Stimulated activated CD4-positive, alpha-beta T cell treated with anti-CD3 and anti-CD28 coated beads, TNF-alpha, amount 100 ng/mL, for 24 hours (primary cell): ENCODE data around the gene RGS9.

ENCODE experiments used
- DNase-seq, 3 experiments: peaks; one replicate each; pipeline ENCODE4 v3.0.0-alpha.2; 2020; ENCODE audit warnings: low read depth in 3 of 3

RGS9 gene

DNA sequence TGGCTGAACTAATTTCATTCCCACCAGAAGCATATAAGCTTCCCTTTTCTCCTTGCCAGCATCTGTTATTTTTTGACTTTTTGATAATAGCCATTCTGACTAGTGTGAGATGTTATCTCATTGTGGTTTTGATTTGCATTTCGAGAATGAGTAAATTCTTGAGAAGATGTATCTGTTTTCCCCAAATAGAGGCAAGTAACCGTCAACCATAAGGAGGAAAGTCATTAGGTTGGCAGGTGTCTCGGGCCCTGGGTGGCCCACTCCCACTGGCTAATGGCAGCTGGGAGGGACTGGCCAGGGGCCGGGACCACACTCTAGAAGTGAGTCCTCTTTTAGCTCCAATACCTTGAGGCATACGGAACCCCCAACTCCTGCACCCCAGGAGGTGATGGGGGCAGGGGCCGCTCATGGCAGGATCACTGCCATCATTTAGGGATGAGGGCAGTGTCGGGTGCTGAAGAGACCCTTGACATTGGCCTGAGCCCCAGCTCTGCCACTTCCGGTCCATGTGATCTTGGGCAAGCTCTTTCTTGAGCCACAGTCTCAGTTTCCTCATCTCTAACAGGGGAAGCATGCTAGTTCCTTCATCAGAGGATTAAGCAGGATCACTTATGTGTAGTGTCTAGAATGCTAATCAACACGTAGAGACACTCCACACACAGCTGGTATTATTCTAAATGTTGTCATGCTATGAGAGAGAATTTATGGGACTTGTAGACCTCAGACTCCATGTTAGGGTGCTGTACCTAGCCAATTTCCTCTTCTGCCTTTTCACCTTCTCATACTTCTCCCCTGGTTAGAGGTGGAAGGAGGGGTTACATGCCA lies 44.3 kb downstream of the RGS9 start:
- DNase-seq: peak in 1 of 3 experiments; percentile 52

DNA sequence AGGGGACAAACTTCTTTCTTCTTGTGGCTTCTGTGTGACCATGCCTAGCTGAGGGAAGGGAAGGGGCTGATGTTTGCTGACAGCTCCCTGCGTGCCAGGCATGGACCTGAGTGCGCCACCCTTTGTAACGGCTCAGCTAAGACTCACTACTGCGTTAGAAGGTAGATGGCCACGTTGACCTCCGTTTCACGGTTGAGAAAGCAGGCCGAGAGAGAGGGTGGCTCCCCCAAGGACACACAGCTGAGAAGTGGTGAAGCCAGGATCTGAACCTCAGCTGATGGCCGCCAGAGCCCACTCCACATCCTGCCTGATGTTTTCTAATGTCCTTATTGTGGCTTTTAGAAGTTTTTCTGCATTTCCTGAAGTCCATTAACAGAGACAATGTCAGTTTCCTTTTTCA lies 45.1 kb downstream of the RGS9 start:
- no peak for DNase-seq

DNA sequence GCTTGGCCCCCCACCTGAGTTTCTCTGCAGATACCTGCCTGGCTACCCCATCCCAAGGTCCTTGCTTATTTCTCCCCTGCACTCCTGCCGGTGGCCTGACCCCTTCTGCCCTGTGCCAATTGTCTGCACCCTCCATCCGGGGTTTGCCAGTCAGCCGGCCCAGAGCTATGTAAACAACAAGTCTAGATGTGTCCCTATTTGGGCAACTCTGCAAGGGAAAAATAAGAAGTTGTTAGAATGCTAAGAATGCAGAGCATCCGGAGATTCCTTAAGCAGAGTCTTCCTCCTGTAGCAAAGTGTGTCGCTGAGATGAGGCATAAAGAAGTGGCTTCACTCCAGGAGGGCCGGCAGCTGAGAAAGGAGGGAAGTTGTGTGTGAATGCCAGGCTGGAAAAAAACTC lies 46.6 kb downstream of the RGS9 start:
- DNase-seq: no peak

DNA sequence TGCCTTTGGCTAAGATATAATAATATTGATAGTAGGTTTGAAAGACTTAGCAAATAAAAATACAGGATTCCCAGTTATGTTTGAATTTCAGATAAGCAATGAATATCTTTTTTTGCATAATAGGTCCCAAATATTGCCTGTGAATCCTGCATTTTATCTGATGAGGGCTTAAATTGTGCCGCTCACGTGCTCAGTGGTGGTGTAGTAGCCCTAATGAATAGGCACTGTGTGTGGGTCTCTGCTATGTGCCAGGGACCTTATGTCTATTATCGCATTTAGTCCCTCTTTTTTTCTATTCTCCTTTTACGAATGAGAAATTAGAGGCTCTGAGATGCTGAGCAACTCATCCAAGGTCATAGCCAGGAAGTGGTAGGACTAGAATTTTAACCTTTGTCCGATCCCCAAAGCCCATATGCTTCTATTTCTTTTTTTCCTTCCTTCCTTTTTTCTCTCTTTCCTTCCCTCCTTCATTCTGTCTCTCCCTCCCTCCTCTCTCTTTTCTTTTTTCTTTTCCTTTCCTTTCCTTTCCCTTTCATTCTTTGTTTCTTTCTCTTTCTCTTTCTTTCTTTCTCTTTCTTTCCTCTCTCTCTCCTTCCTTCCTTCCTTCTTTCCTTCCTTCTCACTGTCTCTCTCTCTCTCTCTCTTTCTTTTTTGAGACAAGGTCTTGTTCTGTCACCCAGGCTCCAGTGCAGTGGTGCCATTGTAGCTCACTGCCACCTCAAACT lies 47.2 kb downstream of the RGS9 start:
- no peak for DNase-seq

DNA sequence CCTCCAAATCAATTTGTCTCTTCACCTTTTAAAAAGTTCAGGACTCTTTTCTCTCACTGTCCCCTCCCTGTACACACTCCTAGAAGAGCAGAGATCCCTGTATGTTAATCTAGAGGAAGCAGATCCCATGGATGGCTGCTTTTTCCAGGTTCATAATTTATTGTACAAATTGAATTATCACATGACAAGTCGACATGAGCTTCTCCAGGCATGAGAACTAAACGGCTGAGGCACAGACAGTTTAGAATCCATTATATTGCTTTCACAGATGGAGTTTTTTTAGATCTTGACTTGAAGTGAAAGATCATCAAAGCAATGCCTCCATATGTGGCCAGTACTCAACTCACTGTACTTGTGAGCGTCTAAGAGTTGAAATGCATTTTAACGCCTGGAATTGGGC lies 47.9 kb downstream of the RGS9 start:
- DNase-seq: no peak

DNA sequence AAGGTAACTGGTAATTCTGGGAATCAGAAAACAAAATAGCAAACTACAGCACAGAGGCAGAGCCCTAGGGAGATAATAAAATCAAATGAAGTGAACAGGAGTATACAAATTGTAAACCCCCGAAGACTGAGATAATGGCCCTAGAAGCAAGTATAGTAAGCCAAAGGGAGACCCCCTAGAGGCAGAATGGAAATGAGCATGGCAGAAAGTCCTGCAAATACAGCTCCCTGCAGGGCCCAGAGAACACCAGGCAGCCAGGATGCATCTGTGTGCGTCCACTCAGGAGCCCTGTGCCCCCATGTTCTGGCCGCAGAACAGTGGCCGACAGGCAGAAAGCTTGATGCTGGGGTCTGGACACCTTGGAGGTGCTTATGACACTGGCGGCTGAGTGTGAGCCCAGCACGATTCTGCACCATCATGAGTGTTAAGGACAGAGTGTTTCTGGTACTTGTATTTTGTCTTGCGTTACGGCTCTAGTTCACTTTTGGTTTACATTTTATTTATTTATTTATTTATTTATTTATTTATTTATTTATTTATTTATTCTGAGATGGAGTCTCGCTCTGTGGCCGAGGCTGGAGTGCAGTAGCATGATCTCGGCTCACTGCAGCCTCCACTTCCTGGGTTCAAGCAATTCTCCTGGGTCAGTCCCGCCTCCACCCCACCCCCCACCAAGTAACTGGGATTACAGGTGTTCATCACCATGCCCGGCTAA lies 48.7 kb downstream of the RGS9 start:
- no peak for DNase-seq

DNA sequence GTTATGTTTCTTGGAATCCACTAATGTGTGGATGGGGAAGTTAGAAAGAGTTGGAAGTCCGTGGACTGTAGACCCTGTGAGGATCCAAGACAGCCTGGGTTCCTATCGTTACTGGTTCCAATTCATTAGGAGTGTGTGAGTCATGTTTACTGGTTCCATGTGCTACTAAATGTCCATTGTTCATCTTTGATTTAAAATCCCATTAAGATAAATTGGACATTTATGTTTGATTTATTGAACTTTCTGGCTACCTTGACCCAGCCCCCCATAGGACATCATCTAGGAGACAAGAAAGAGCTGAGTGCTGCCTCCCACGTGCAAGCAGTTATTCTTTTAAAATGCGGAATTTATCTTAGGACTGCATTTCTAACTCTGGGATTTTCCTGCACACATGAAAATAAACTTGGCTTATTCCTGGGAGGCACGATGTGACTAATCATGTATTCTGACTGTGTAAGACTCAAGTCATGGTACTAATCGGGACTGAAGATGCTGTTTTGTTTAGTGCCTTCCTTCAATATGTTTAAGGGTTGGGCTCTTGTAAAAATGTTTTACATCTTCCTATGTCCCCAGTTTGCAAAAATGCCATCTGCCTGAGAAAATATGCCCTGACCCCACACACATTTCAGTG lies 53.4 kb downstream of the RGS9 start:
- no peak for DNase-seq

- no peak for DNase-seq
These were observed 54.9 kb downstream of the RGS9 start for GRCh38 chr17:65191811-65192740.

GRCh38 chr17:65193305-65193704 lies 56.1 kb downstream of the RGS9 start:
- DNase-seq: no peak

GRCh38 chr17:65193716-65194293 lies 56.6 kb downstream of the RGS9 start:
- DNase-seq: no peak

GRCh38 chr17:65194670-65195334 lies 57.6 kb downstream of the RGS9 start:
- DNase-seq: no peak

GRCh38 chr17:65195716-65196115 lies 58.5 kb downstream of the RGS9 start:
- no peak for DNase-seq

DNA sequence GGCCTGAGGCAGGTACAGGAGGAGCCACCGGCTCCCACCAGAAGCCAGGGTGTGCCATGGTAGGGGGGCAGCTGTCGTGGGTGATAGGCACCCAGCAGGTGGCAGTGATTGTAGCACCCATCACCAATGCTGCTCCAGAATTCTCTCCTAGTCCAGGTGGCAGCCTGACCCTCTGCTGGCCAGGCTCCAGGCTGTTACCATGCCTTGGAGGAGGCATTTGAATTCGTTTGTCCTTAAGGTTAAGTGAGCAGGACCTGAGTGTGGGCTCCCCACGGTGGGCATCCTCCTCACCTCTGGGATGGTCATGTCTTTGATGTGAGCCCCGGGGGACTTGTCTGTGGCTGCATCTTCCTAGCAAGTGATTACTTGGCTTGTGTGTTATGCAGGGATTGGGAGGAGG lies 59.4 kb downstream of the RGS9 start:
- no peak for DNase-seq

- DNase-seq: no peak
These were observed 60.0 kb downstream of the RGS9 start for GRCh38 chr17:65197201-65197600.

GRCh38 chr17:65198653-65199382 lies 61.6 kb downstream of the RGS9 start:
- no peak for DNase-seq

- no peak for DNase-seq
These were observed 64.2 kb downstream of the RGS9 start for GRCh38 chr17:65201331-65201730.

- DNase-seq: no peak
These were observed 65.8 kb downstream of the RGS9 start for GRCh38 chr17:65202844-65203571.

DNA sequence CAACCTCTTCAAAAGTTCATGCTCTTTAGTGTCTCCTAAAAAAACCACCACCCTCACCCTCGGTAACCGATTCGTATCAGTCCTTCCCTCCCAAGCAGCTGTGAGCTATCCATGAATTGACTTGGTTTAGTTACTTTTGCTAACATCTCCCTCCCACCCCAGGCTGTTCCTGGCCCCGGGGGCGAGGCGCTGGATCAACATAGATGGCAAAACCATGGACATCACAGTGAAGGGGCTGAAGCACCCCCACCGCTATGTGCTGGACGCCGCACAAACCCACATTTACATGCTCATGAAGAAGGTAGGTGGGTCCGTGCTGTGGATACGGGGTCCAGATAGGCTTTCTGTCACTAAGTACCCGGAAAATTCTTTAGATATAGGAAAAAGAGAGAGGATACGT lies 66.8 kb downstream of the RGS9 start:
- no peak for DNase-seq

GRCh38 chr17:65205655-65206054 lies 68.5 kb downstream of the RGS9 start:
- DNase-seq: no peak
